ENCODE data around the gene PCNP. TPM values are rescaled to one million over a fixed set of nuclear protein-coding genes. Genes with fewer than 3 reads are reported as not detected.

PCNP gene
- total RNA-seq, 2 donors from 2014 or later: 192 to 214 TPM

- no peak for TF ChIP-seq CTCF (conservative IDR thresholded peaks at IDR 0.05)
- no peaks in the 10 kb centered on the region for H3K27me3 ChIP-seq (ENCODE audit: control insufficient read depth, insufficient read depth, low read length, poor library complexity, severe bottlenecking)
- no peak overlapping the region for H3K9ac ChIP-seq (ENCODE audit: extremely low read depth, low read length, poor library complexity, severe bottlenecking)
- H3K9me3 ChIP-seq (ENCODE audit: control insufficient read depth, low read length): peaks cover 24% of the 10 kb centered on the region
- no peaks in the 10 kb centered on the region for H3K36me3 Mint-ChIP-seq (ENCODE audit: low read depth)
- WGBS, 2 experiments (ENCODE audit: insufficient coverage in 1 of 2, insufficient read length in 1 of 2): 81% methylated on average over 2 of the region's 2 CpGs; no CpG with 5 or more reads in 1 of the 2 experiments
- H3K9me3 Mint-ChIP-seq: peaks cover 24% of the 10 kb centered on the region
- H3K27ac ChIP-seq (ENCODE audit: low read depth, low read length): no peak overlapping the region
- no peak overlapping the region for H3K4me3 ChIP-seq (ENCODE audit: low read length)
- H3K27me3 Mint-ChIP-seq (ENCODE audit: insufficient read depth): no peaks in the 10 kb centered on the region
- H3K36me3 ChIP-seq (ENCODE audit: control insufficient read depth, insufficient read depth, low read length): no peaks in the 10 kb centered on the region
- no peaks in the 10 kb centered on the region for H3K4me1 ChIP-seq (ENCODE audit: control insufficient read depth, insufficient read depth, low read length)
- DNase-seq: no peak
- H3K27ac Mint-ChIP-seq: no peak overlapping the region
- no peak overlapping the region for H3K4me3 Mint-ChIP-seq
- H3K4me1 Mint-ChIP-seq: peaks cover 15% of the 10 kb centered on the region
Observed at GRCh38 chr3:101531473-101532086, 42.4 kb upstream of the PCNP start.

GRCh38 chr3:101532783-101533602 is 41.0 kb upstream of the PCNP start:
- 91 to 95% methylated on average over 6 to 9 of the region's 9 CpGs for WGBS, 2 experiments (ENCODE audit: insufficient coverage in 1 of 2, insufficient read length in 1 of 2)
- Histone ChIP-seq H3K4me3 (ENCODE audit: low read length) (no peak overlapping the region), H3K27ac (ENCODE audit: low read depth, low read length) (no peak overlapping the region), H3K27me3 (ENCODE audit: control insufficient read depth, insufficient read depth, low read length, poor library complexity, severe bottlenecking) (no peaks in the 10 kb centered on the region), H3K36me3 (ENCODE audit: control insufficient read depth, insufficient read depth, low read length) (no peaks in the 10 kb centered on the region), H3K9me3 (ENCODE audit: control insufficient read depth, low read length) (peaks cover 24% of the 10 kb centered on the region), H3K4me1 (ENCODE audit: control insufficient read depth, insufficient read depth, low read length) (no peaks in the 10 kb centered on the region), H3K9ac (ENCODE audit: extremely low read depth, low read length, poor library complexity, severe bottlenecking) (no peak overlapping the region)
- Mint-ChIP-seq H3K9me3 (peaks cover 17% of the 10 kb centered on the region), H3K4me3 (no peak overlapping the region), H3K27me3 (ENCODE audit: insufficient read depth) (peaks cover 4% of the 10 kb centered on the region), H3K36me3 (ENCODE audit: low read depth) (no peaks in the 10 kb centered on the region), H3K27ac (no peak overlapping the region), H3K4me1 (peaks cover 11% of the 10 kb centered on the region)
- TF ChIP-seq CTCF (conservative IDR thresholded peaks at IDR 0.05): no peak
- no peak for DNase-seq

GRCh38 chr3:101533603-101533968 is 40.4 kb upstream of the PCNP start:
- no peaks in the 10 kb centered on the region for H3K4me1 ChIP-seq (ENCODE audit: control insufficient read depth, insufficient read depth, low read length)
- peaks cover 15% of the 10 kb centered on the region for H3K9me3 Mint-ChIP-seq
- WGBS, 2 experiments (ENCODE audit: insufficient coverage in 1 of 2, insufficient read length in 1 of 2): 100% methylated on average over 1 of the region's 1 CpG; no CpG with 5 or more reads in 1 of the 2 experiments
- no peaks in the 10 kb centered on the region for H3K27me3 ChIP-seq (ENCODE audit: control insufficient read depth, insufficient read depth, low read length, poor library complexity, severe bottlenecking)
- no peak overlapping the region for H3K4me3 Mint-ChIP-seq
- no peak for TF ChIP-seq CTCF (conservative IDR thresholded peaks at IDR 0.05)
- peaks cover 4% of the 10 kb centered on the region for H3K27me3 Mint-ChIP-seq (ENCODE audit: insufficient read depth)
- no peak overlapping the region for H3K4me3 ChIP-seq (ENCODE audit: low read length)
- H3K36me3 Mint-ChIP-seq (ENCODE audit: low read depth): no peaks in the 10 kb centered on the region
- H3K9ac ChIP-seq (ENCODE audit: extremely low read depth, low read length, poor library complexity, severe bottlenecking): no peak overlapping the region
- peaks cover 22% of the 10 kb centered on the region for H3K9me3 ChIP-seq (ENCODE audit: control insufficient read depth, low read length)
- DNase-seq: no peak
- H3K27ac Mint-ChIP-seq: no peak overlapping the region
- no peaks in the 10 kb centered on the region for H3K36me3 ChIP-seq (ENCODE audit: control insufficient read depth, insufficient read depth, low read length)
- H3K27ac ChIP-seq (ENCODE audit: low read depth, low read length): no peak overlapping the region
- peaks cover 11% of the 10 kb centered on the region for H3K4me1 Mint-ChIP-seq
